ES-I3 (cell line): ENCODE results near the gene ZNF260.
"Not testable (repeated sequence)": the region's sequence is repeated elsewhere in the genome, so short reads cannot be mapped to it uniquely, and the experiment has no call there.

ENCODE experiments used
- H3K36me3 ChIP-seq: 2 replicates; pipeline ENCODE4 v1.6.1; 2013; ENCODE audit warnings: mild to moderate bottlenecking, low read length, control low read depth, moderate library complexity; ENCODE audit not compliant: insufficient read depth
- H3K4me1 ChIP-seq: 2 replicates; pipeline ENCODE4 v1.6.1; 2013; ENCODE audit warnings: mild to moderate bottlenecking, control low read depth, low read length; ENCODE audit not compliant: insufficient read depth
- H3K9ac ChIP-seq: 2 replicates; pipeline ENCODE4 v1.6.1; 2013; ENCODE audit warnings: low read depth, mild to moderate bottlenecking, low read length, moderate library complexity
- H3K9me3 ChIP-seq: 2 replicates; pipeline ENCODE4 v1.6.1; 2013; ENCODE audit warnings: mild to moderate bottlenecking, low read length, moderate library complexity; ENCODE audit not compliant: control insufficient read depth, insufficient read depth

ZNF260 gene

DNA sequence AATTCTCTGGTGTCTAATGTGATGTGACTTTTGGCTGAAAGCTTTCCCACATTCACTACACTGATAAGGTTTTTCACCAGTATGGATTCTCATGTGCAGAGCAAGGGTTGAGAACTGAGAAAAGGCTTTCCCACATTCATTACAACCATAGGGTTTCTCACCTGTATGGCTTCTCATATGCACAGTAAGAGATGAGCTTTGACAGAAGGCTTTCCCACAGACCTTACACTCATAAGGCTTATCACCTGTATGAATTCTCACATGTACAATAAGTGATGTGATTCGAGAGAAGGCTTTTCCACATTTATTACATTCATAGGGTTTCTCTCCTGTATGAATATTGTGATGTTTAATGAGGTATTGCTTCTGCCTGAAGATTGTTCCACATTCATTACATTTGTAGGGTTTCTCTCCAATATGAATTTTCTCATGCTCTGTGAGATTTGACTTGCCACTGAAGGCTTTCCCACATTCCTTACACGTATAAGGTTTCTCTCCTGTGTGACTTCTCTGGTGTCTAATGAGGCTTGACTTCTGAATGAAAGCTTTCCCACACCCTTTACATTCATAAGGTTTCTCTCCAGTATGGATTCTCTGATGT, 14.0 kb downstream of the ZNF260 start:
- Histone ChIP-seq H3K4me1 (no peaks in the 10 kb centered on the region), H3K9ac (no peak overlapping the region), H3K36me3 (peaks cover 30% of the 10 kb centered on the region), H3K9me3 (peaks cover 65% of the 10 kb centered on the region)

DNA sequence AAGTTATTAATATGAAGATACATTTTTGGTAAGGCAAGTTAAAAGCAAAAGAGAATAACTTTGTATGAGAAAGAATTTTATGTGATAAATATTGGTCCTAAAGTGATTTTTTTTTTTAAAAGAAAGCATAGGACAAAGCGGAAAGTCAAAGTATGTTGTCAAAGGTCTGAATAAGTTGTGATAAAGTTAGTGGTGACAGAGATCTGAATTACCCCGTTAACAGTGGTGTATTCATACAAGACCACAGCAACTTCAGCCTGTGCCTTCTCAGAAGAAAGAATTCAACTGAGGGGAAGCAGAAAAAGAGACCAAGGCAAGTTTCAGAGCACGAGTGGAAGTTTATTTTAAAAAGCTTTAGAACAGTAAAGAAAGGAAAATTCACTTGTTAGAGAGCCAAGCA, 19.7 kb downstream of the ZNF260 start:
- no peaks in the 10 kb centered on the region for H3K4me1 ChIP-seq
- no peak overlapping the region for H3K9ac ChIP-seq
- no peaks in the 10 kb centered on the region for H3K36me3 ChIP-seq
- peaks cover 13% of the 10 kb centered on the region for H3K9me3 ChIP-seq

- H3K9ac ChIP-seq, result no peak overlapping the region
- no peaks in the 10 kb centered on the region for H3K9me3 ChIP-seq
Observed at GRCh38 chr19:36501973-36502372, 26.1 kb downstream of the ZNF260 start.

DNA sequence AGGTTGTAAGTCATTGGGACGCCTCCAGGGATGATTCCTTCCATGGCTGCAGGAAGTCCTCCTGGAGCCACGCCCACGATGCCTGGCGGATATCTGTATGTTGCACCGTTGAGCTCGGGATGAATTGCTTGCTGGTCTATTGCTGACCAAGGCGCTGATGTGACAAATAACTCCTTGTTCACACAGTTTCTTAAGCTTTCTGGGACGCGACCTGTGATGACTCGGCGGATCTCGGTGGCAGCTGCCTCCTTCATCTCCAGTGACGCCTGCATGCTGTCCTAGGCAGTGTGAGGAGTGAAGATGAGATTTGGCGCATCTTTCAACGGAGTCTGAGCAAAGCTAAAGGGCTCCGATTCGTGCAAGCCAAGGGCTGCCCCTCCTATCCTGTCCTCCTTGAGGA, 31.1 kb downstream of the ZNF260 start:
- Histone ChIP-seq H3K4me1 (no peaks in the 10 kb centered on the region), H3K9me3 (no peaks in the 10 kb centered on the region; the same call in 1 of the 2 replicates), H3K9ac (no peak overlapping the region), H3K36me3 (no peaks in the 10 kb centered on the region)

More at GRCh38 chr19:36501973-36502372, 26.1 kb downstream of the ZNF260 start:
- Histone ChIP-seq H3K4me1 (no peaks in the 10 kb centered on the region), H3K36me3 (no peaks in the 10 kb centered on the region)

DNA sequence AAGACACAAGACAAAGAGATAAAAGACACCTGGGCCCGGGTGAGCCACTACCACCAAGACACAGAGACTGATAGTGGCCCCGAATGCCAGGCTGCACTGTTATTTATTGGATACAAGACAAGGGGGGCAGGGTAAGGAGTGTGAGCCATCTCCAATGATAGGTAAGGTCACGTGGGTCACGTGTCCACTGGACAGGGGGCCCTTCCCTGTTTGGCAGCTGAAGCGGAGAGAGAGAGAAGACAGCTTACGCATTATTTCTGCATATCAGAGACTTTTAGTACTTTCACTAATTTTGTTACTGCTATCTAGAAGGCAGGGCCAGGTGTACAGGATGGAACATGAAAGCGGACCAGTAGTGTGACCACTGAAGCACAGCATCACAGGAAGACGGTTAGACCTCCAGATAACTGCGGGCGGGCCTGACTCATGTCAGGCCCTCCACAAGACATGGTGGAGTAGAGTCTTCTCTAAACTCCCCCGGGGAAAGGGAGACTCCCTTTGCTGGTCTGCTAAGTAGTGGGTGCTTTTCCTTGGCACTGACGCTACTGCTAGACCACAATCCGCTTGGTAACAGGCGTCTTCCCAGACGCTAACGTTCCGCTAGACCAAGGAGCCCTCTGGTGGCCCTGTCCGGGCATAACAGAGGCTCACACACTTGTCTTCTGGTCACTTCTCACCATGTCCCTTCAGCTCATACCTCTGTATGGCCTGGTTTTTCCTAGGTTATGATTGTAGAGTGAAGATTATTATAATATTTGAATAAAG, 35.2 kb downstream of the ZNF260 start:
- not testable (repeated sequence) for H3K9me3 ChIP-seq, H3K4me1 ChIP-seq, H3K36me3 ChIP-seq, H3K9ac ChIP-seq

GRCh38 chr19:36490846-36491245, 37.2 kb downstream of the ZNF260 start:
- not testable (repeated sequence) for H3K36me3 ChIP-seq, H3K9ac ChIP-seq, H3K4me1 ChIP-seq, H3K9me3 ChIP-seq

GRCh38 chr19:36489920-36490415, 38.1 kb downstream of the ZNF260 start:
- H3K4me1 ChIP-seq, result no peaks in the 10 kb centered on the region
- no peaks in the 10 kb centered on the region for H3K36me3 ChIP-seq
- H3K9ac ChIP-seq, result peak overlapping the region; percentile 87
- H3K9me3 ChIP-seq, result no peaks in the 10 kb centered on the region; the same call in 1 of the 2 replicates

- Histone ChIP-seq H3K36me3 (no peaks in the 10 kb centered on the region), H3K9ac (peak within 1 kb of the TSS; percentile 87), H3K4me1 (no peaks in the 10 kb centered on the region), H3K9me3 (no peaks in the 10 kb centered on the region; the same call in 1 of the 2 replicates)
Observed at GRCh38 chr19:36489118-36489919, 38.8 kb downstream of the ZNF260 start, which contains the start of gene ZNF566. Gene ZNF566 (minus strand): TSS chr19:36489561. CDS start chr19:36476557, 13,004 bp downstream.

DNA sequence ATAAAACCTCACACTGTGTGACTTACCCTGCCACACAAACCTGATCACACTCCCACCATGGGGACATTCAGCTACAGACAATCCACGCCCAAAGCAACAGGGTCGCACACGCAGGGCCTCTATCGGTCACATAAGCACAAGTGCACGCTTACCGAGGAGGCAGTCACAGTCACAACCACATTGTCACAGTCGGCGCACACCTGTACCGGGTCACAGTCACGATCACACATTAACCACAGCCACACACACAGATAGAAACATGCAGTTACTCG, 39.3 kb downstream of the ZNF260 start:
- Histone ChIP-seq H3K4me1 (no peaks in the 10 kb centered on the region), H3K9me3 (no peaks in the 10 kb centered on the region; the same call in 1 of the 2 replicates), H3K36me3 (no peaks in the 10 kb centered on the region), H3K9ac (peak overlapping the region; percentile 87)

GRCh38 chr19:36488118-36488845, 39.8 kb downstream of the ZNF260 start:
- Histone ChIP-seq H3K4me1 (no peaks in the 10 kb centered on the region), H3K9me3 (no peaks in the 10 kb centered on the region; the same call in 1 of the 2 replicates), H3K36me3 (no peaks in the 10 kb centered on the region), H3K9ac (peak overlapping the region; percentile 87)

DNA sequence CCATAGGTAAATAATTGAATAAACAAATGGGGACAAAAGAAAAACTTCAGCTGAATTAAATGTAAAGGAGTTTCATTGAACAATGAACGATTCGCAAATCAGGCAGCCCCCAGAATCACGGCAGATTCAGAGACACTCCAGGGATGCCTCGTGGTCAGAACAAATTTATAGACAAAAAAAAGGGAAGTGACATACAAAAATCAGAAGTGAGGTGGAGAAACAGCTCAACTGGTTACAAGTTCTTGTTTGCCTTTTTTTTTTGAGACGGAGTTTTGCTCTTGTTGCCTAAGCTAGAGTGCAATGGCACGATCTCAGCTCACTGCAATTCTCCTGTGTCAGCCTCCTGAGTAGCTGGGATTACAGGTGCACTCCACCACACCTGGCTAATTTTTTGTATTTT, 44.4 kb downstream of the ZNF260 start:
- Histone ChIP-seq H3K4me1 (no peaks in the 10 kb centered on the region), H3K9me3 (no peaks in the 10 kb centered on the region), H3K36me3 (no peaks in the 10 kb centered on the region), H3K9ac (no peak overlapping the region)

DNA sequence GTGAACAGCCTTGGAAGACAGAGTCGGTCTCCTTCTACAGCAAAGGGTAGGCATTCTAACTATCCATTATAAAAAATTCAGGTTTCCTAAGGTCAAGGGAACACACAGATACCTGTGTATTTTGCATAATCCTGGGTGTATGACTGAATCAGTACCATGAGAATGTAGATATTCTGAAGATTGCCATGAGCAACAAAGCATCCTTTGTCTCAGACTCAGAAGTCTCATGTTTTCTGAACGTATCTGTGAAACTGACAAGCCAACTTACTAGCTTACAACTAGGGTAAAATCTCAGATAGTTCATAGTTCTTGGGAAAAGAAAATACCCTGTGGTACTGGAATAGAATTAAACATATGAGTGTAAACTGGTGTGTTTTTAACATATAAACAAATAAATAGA, 45.2 kb downstream of the ZNF260 start:
- Histone ChIP-seq H3K9me3 (no peaks in the 10 kb centered on the region), H3K36me3 (no peaks in the 10 kb centered on the region), H3K4me1 (no peaks in the 10 kb centered on the region), H3K9ac (no peak overlapping the region)
